A673 (cell line): ENCODE measurements around the gene LRP1. TPM values are rescaled to one million over a fixed set of nuclear protein-coding genes. Genes with fewer than 3 reads are reported as not detected.

Experiments
- BruUV-seq: library from RNA; stranded (reverse); fragments of 400-500 nt; replicated peaks from 2 replicates; lab custom pipeline; 2021; lab: Mats Ljungman, UMichigan
- CTCF ChIA-PET: fragments of 300-600 bp; sonication (Branson Sonifier 250); formaldehyde crosslinking; loops from one replicate; lab custom pipeline; 2022; ENCODE audit warnings: antibody characterized with exemption; lab: Charles Lee
- POLR2A ChIA-PET: fragments of 300-600 bp; sonication (Branson Sonifier 250); formaldehyde crosslinking; loops from one replicate; lab custom pipeline; 2022; ENCODE audit warnings: antibody characterized with exemption; ENCODE audit not compliant: low non-redundant PET; lab: Charles Lee
- DNase-seq: peaks from one replicate; pipeline ENCODE4 v3.0.0-alpha.2; 2015; ENCODE audit warnings: low spot score
- H3K27ac ChIP-seq: fragments of 200-600 bp; sonication (generic); 2 replicates; pipeline ENCODE4 v1.5.1; 2016; ENCODE audit warnings: mixed run types, low read depth, mild to moderate bottlenecking, mixed read lengths, antibody characterized with exemption, low read length; ENCODE audit not compliant: poor library complexity, severe bottlenecking
- H3K27me3 ChIP-seq: fragments of 200-600 bp; sonication (generic); replicated peaks from 2 replicates; pipeline ENCODE4 v1.6.1; 2017; ENCODE audit warnings: mixed run types, low read depth, mild to moderate bottlenecking, mixed read lengths, antibody characterized with exemption, low read length; ENCODE audit not compliant: insufficient read depth, poor library complexity
- H3K36me3 ChIP-seq: fragments of 200-600 bp; sonication (generic); 2 replicates; pipeline ENCODE4 v1.6.1; 2016; ENCODE audit warnings: mixed run types, mild to moderate bottlenecking, mixed read lengths, antibody characterized with exemption, low read length; ENCODE audit not compliant: insufficient read depth, poor library complexity, severe bottlenecking
- H3K4me1 ChIP-seq: fragments of 200-600 bp; sonication (generic); 2 replicates; pipeline ENCODE4 v1.6.1; 2017; ENCODE audit warnings: mixed run types, mild to moderate bottlenecking, mixed read lengths, antibody characterized with exemption, low read length; ENCODE audit not compliant: insufficient read depth, poor library complexity, severe bottlenecking
- H3K4me3 ChIP-seq: fragments of 200-600 bp; sonication (generic); 2 replicates; pipeline ENCODE4 v1.5.1; 2016; ENCODE audit warnings: low read depth, mixed run types, mild to moderate bottlenecking, mixed read lengths, low read length; ENCODE audit not compliant: poor library complexity, severe bottlenecking
- H3K9me3 ChIP-seq: fragments of 200-600 bp; sonication (generic); 2 replicates; pipeline ENCODE4 v1.6.1; 2016; ENCODE audit warnings: mixed run types, low read depth, mild to moderate bottlenecking, mixed read lengths, antibody characterized with exemption, low read length; ENCODE audit not compliant: poor library complexity, severe bottlenecking
- EZH2 ChIP-seq: fragments of 200-600 bp; sonication (generic); IDR thresholded peaks from 2 replicates; pipeline ENCODE4 v1.6.1; 2017; ENCODE audit warnings: borderline replicate concordance, low read depth, mild to moderate bottlenecking, mixed read lengths, antibody characterized with exemption, low read length; ENCODE audit not compliant: poor library complexity, severe bottlenecking
- intact Hi-C: fragments of 100-400 bp; cut with micrococcal nuclease; formaldehyde crosslinking; loops from one replicate; pipeline ENCODE4 v1.10.0; 2022; ENCODE audit not compliant: unreplicated experiment
- total RNA-seq: library from RNA; stranded (reverse); gene quantifications from 2 replicates; pipeline ENCODE4 v1.2.3, GENCODE V29; 2021
- TF ChIP-seq, protein P1 (sequence below): fragments of 300-800, 200-600 bp; sonication (generic); conservative IDR thresholded peaks from 2 replicates; pipeline ENCODE4 v1.5.1; 2017; ENCODE audit warnings: low read depth, mild to moderate bottlenecking, antibody characterized with exemption, low read length, moderate library complexity, mixed read lengths

The LRP1 gene
- total RNA-seq, 1 experiment from 2014 or later = 31.0 TPM

GRCh38 chr12:57195186-57195585, 66.9 kb downstream of the LRP1 start:
- CTCF ChIA-PET = no interaction called here
- H3K27me3 ChIP-seq = no peaks in the 10 kb centered on the region
- H3K4me3 ChIP-seq = no peak overlapping the region
- peaks cover 6% of the 10 kb centered on the region for H3K4me1 ChIP-seq
- no peak overlapping the region for H3K27ac ChIP-seq
- no peak for DNase-seq
- POLR2A ChIA-PET = no interaction called here
- no peak for TF ChIP-seq EZH2
- H3K36me3 ChIP-seq = peaks cover 14% of the 10 kb centered on the region
- no peaks in the 10 kb centered on the region for H3K9me3 ChIP-seq
- intact Hi-C loops = no loop called here
- no TSS peak for BruUV-seq

DNA sequence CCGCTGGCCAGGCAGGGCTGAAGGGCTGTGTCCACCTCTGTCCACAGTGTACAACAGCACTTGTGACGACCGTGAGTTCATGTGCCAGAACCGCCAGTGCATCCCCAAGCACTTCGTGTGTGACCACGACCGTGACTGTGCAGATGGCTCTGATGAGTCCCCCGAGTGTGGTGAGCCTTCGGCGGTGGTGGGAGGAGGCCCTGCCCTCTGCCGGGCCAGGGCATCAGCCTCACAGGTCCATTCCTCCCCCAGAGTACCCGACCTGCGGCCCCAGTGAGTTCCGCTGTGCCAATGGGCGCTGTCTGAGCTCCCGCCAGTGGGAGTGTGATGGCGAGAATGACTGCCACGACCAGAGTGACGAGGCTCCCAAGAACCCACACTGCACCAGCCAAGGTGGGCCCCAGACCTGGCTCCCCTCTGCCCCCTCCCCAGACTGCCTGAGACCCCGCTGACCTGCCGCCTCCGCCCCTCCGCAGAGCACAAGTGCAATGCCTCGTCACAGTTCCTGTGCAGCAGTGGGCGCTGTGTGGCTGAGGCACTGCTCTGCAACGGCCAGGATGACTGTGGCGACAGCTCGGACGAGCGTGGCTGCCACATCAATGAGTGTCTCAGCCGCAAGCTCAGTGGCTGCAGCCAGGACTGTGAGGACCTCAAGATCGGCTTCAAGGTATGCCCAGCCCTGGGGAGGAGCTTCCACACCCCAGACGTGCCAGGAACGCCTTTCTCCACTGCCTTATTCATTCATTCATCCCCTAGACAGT, 67.5 kb downstream of the LRP1 start:
- CTCF ChIA-PET = interaction anchor here (0.5 kb wide), 1 partner anchor 47 kb away, joined by 14 read pairs; no protein-coding TSS in a partner anchor

GRCh38 chr12:57196439-57196838, 68.2 kb downstream of the LRP1 start:
- POLR2A ChIA-PET = no interaction called here
- Histone ChIP-seq H3K4me1 (no peaks in the 10 kb centered on the region), H3K27me3 (no peaks in the 10 kb centered on the region), H3K36me3 (peaks cover 14% of the 10 kb centered on the region), H3K27ac (no peak overlapping the region), H3K9me3 (no peaks in the 10 kb centered on the region), H3K4me3 (no peak overlapping the region)
- CTCF ChIA-PET = no interaction called here
- DNase-seq = no peak
- intact Hi-C loops = no loop called here
- TF ChIP-seq EZH2 = no peak
- TF ChIP-seq, protein P1, sequence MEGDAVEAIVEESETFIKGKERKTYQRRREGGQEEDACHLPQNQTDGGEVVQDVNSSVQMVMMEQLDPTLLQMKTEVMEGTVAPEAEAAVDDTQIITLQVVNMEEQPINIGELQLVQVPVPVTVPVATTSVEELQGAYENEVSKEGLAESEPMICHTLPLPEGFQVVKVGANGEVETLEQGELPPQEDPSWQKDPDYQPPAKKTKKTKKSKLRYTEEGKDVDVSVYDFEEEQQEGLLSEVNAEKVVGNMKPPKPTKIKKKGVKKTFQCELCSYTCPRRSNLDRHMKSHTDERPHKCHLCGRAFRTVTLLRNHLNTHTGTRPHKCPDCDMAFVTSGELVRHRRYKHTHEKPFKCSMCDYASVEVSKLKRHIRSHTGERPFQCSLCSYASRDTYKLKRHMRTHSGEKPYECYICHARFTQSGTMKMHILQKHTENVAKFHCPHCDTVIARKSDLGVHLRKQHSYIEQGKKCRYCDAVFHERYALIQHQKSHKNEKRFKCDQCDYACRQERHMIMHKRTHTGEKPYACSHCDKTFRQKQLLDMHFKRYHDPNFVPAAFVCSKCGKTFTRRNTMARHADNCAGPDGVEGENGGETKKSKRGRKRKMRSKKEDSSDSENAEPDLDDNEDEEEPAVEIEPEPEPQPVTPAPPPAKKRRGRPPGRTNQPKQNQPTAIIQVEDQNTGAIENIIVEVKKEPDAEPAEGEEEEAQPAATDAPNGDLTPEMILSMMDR = no peak
- BruUV-seq = no TSS peak

More for the DNA sequence above, 67.5 kb downstream of the LRP1 start:
- intact Hi-C loops = no loop called here
- BruUV-seq = no TSS peak
- peaks cover 14% of the 10 kb centered on the region for H3K36me3 ChIP-seq
- H3K4me1 ChIP-seq = no peaks in the 10 kb centered on the region
- H3K27ac ChIP-seq = no peak overlapping the region
- TF ChIP-seq EZH2 = no peak
- TF ChIP-seq, protein P1 = no peak
- DNase-seq = no peak
- POLR2A ChIA-PET = no interaction called here
- H3K4me3 ChIP-seq = no peak overlapping the region
- no peaks in the 10 kb centered on the region for H3K27me3 ChIP-seq
- no peaks in the 10 kb centered on the region for H3K9me3 ChIP-seq

DNA sequence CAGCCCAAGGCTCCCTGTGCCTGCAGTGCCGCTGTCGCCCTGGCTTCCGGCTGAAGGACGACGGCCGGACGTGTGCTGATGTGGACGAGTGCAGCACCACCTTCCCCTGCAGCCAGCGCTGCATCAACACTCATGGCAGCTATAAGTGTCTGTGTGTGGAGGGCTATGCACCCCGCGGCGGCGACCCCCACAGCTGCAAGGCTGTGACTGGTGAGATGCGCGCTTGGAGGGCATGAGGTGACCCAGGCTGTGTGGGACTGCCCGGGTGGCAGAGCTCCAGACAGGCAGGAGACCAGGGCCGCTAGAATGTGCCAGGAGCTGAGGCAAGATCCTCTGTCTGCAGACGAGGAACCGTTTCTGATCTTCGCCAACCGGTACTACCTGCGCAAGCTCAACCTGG, 68.7 kb downstream of the LRP1 start:
- ChIA-PET POLR2A (no interaction called here), CTCF (no interaction called here)
- peaks cover 19% of the 10 kb centered on the region for H3K36me3 ChIP-seq
- H3K4me3 ChIP-seq = no peak overlapping the region
- no peaks in the 10 kb centered on the region for H3K4me1 ChIP-seq
- no peaks in the 10 kb centered on the region for H3K27me3 ChIP-seq
- no peak for TF ChIP-seq EZH2
- TF ChIP-seq, protein P1 = no peak
- intact Hi-C loops = no loop called here
- DNase-seq = no peak
- H3K9me3 ChIP-seq = no peaks in the 10 kb centered on the region
- BruUV-seq = no TSS peak
- no peak overlapping the region for H3K27ac ChIP-seq
